Activated effector memory CD4-positive, alpha-beta T cell treated with anti-CD3 and anti-CD28 coated beads, Interleukin-2, amount 50 U/mL, for 16 hours (primary cell): Measurements from ENCODE around the gene MICU2.

ENCODE experiments used
- DNase-seq: peaks from one replicate; pipeline ENCODE4 v3.0.0-alpha.2; 2020

The MICU2 gene

GRCh38 chr13:21541271-21541670 is 62.7 kb downstream of the MICU2 start:
- DNase-seq, result no peak

GRCh38 chr13:21539687-21540086 is 64.3 kb downstream of the MICU2 start:
- no peak for DNase-seq

DNA sequence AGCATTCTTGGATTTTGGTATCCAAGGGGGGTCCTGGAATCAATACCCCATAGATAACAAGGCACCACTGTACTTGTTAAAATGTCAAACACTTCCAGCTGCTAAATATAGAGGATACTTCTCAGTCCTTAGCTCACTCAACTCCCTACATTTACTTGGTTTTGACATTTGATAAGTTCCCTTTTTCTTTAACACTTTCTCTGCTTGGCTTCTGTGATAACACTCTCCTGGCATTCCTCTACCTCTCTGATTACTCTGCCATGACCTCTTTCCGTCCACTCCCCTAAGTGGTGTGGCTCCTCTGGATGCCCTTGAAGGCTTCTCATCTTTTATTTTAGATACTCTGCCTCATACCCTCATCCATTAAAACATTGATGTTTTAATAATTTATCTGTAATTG is 65.2 kb downstream of the MICU2 start:
- DNase-seq, result no peak

DNA sequence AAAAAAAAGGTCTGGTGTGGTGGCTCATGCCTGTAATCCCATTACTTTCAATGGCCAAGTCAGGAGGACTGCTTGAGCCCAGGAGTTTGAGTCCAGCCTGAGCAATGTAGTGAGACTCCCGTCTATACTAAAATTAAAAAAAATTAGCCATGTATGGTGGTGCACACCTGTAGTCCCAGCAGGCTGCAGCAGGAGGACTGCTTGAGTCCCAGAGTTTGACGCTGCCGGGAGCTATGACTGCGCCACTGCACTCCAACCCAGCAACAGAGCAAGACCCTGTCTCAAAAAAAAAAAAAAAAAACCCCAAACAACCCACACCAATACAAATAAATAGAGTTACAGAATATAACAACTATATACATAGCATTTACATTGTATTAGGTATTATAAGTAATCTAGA is 65.7 kb downstream of the MICU2 start:
- DNase-seq, result no peak

- no peak for DNase-seq
Measured at GRCh38 chr13:21537105-21537504, 66.9 kb downstream of the MICU2 start.

- DNase-seq, result no peak
Measured at GRCh38 chr13:21534760-21535159, 69.2 kb downstream of the MICU2 start.

DNA sequence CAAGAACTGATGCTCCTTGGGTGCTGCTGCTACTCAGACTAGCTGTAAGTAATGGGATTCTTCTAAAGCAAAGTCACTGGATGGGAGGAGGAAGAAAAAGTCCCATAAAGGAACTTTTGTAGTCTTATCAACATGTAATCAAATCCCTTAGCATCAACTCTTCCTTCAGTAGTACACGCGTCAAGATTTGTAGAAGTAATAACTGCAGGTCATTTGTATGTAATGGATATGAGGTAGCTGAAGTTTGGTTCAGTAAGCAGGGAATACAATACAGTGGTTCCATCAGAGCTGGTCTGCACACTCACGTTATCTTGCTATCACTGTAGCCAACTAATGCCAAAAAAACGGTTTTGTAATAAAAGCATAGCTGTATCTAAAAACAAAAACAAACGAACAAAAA is 72.5 kb downstream of the MICU2 start:
- DNase-seq, result no peak

DNA sequence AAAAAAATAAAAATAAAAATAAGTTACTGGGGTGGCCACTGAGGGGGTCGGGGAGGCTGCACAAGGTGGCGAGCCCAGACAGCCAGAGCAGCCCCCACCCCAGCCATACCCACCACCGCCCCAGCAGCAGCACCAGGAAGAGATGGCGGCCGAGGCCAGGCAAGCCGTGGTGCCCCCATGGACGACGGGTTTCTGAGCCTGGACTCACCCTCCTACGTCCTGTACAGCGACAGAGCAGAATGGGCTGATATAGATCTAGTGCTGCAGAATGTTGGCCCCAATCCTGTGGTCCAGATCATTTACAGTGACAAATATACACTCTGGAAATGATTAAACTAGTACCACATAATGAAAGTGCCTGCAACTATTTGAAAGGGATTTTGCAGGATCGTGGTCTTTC is 73.3 kb downstream of the MICU2 start:
- DNase-seq, result no peak

DNA sequence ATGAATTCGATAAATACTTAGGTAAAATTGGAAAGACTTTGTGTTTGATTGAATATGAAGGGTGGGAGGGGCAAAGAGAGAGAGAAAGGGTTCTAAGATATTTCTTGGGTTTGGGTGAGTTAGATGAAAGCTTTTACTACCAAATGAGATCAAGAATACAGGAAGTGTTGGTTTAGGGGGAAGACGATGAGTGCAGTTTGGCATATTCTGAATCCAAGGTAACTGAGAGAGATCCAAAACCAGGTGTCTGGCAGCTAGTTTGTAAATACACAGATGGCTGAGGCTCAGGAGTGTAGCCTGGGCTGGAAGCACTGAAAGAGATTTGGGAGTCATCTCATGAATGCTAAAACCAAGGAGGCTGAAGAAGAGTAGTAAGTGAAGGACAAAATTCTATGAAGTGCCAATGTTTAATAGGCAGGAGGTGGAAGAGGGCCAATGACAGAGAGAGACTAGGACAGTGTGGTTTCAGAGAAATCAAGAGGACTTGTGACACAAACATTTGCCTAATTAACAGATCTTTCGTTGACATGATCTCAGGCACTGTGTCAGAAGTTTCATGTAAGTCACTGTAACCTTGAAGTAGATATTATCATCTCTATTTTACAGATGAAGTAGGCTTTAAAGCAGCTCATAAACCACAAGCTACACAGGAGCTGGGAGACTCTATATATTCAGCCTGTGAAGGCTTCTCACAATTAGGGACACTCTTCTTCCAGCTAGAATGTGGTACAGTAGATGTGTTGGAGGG is 74.7 kb downstream of the MICU2 start:
- no peak for DNase-seq

DNA sequence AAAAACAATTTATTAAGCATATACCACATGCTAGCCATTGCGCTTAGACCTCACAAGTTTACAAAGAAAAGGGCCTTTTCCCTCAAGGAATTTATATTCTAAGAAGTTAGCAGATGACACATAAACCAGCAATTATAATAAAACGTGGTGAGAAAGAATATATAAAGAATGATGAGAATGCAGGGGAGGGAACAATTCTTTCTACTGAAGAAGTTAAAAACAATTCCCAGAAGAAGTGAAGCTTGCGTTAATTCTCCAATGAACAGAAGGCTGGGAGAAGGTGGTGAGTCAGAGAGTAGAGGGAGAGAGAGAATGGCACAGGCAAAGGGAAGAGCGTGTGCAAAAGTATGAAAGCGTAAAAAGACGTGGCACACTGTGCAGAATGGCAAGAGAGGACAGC is 75.4 kb downstream of the MICU2 start:
- DNase-seq, result no peak

- no peak for DNase-seq
Measured at GRCh38 chr13:21526707-21527540, 77.0 kb downstream of the MICU2 start.

DNA sequence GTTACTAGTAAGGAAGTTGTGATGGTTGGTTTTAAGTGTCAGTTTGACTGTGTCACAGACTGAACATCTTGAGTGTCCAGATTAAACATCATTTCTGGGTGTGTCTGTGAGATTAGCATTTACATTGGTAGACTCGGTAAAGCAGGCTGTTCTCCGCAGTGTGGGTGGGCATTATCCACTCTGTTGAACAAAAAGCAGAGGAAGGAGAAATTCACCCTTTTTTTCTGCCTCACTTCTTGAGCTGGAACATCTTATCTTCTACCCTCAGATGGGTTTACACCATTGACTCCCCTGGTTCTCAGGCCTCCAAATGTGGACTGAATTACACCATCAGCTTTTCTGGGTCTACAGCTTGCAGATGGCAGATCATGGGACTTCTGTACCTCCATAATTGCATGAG is 81.1 kb downstream of the MICU2 start:
- DNase-seq, result no peak

DNA sequence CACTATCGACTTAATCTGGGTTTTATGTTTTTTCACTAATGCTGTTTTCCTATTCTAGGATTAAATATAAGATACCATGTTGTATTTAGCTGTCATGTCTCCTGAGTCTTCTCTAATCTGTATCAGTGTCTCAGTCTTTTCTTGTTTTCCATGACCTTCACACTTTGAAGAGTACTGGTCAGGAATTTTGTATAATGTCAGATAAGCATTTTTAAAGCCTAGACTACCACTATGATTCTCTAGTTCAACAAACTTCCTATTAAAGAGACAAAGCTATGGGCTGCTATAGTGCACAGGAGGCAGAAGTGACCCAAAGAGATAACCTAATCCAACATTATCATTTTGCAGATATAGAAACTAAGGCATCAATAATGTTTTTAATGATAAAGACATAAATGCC is 81.8 kb downstream of the MICU2 start:
- no peak for DNase-seq

GRCh38 chr13:21518617-21519144 is 85.3 kb downstream of the MICU2 start:
- no peak for DNase-seq

GRCh38 chr13:21517576-21517975 is 86.4 kb downstream of the MICU2 start:
- DNase-seq, result no peak

DNA sequence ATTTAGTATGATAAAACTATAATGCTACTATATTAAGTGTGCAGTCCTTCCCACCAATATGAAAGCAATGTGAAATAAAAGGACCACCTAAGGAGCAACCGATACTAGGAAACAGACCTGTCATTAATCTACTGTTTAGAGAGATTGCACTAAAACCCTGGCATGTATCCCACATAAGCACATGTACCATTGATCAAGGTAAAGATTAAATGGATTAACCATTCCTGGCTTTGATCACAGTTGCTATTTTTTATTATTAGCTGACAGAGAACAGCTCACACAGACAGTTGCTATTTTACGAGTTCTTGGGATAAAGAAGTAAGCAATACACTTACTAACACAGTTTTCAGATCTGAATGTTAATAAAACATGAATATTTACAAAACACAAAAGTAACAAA is 87.2 kb downstream of the MICU2 start:
- no peak for DNase-seq

- no peak for DNase-seq
Measured at GRCh38 chr13:21511849-21512248, 92.1 kb downstream of the MICU2 start.

DNA sequence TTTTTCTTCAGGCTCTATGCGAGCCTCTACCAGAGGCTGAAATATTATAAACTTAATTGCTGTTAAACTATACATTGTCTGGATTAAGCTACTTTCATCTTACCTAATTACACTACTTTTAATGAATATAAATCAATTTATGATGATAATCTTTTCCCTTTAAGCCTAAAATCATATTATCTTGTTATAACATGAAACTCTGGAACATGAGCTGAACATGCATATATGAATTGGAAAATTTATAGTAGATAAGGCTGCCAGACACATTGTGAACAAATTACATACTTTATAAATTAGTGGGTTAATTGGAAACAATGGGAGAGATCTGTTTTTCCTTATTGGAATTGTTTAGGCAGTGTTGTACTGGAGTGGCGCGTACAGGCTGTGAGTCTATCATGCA is 99.6 kb downstream of the MICU2 start:
- DNase-seq, result no peak

DNA sequence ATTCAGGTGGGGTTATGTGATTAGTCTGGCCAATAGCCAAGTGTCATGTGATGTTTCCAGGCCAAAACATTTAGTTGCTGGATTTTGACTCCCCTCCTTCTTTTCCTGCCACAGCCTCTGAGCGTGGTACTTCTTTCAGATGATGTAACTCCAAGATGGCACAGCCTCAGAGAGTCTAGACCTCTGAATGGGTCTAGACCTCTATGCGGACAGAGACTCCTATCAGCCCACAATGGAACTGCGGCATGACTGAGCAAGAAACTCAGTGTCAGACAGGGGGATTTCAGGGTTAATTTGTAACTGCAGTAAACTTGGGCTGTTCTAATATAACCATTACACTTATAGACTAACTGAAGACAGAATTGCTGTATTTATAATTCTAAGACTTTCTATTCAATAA is 102.3 kb downstream of the MICU2 start:
- no peak for DNase-seq

DNA sequence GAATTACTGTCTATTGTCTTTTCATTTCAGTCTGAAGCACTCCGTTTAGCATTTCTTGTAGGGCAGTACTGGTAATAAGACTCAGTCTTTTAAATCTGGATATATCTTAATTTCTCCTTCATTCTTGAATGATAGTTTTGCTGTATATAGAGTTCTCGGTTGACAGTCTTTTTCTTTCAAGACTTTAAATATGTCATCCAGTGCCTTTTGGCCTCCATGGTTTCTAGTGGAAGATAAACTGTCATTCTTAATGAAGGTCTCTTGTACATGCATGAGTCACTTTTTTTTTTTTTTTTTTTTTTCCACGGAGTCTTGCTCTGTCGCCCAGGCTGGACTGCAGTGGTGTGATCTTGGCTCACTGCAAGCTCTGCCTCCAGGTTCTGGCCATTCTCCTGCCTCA is 117.6 kb downstream of the MICU2 start:
- no peak for DNase-seq

- no peak for DNase-seq
Measured at GRCh38 chr13:21483748-21484147, 120.2 kb downstream of the MICU2 start.

GRCh38 chr13:21481359-21481758 is 122.6 kb downstream of the MICU2 start:
- no peak for DNase-seq

GRCh38 chr13:21478881-21479808 is 124.8 kb downstream of the MICU2 start:
- no peak for DNase-seq
